GM18520 (cell line): ENCODE results near the gene KLHDC9.

Source experiments
- ATAC-seq: cut with Tn5 transposase; IDR thresholded peaks from one replicate; pipeline ENCODE4 v1.9.1; 2021; ENCODE audit not compliant: unreplicated experiment

Gene KLHDC9

GRCh38 chr1:161076410-161076809 lies 21.8 kb upstream of the KLHDC9 start:
- no peak for ATAC-seq

DNA sequence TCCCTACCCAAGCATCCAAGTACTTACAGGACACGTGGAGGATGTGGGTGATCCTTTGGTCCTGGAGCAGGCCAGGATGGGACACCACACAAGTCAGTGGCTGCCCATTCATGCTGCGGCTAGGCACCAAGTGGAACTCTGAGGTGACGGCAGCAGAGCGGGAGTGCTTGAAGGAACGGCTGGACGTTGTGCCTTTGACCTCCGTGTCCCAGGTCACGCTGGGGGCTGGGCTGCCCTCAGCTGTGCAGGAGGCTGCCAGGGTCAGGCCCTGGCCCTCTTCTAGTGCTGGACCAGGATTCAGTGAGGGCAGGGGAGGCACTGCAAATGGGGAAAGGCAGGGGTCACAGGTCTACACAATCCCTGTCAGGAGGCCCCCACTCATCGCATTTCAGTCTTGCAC lies 20.7 kb upstream of the KLHDC9 start:
- no peak for ATAC-seq

DNA sequence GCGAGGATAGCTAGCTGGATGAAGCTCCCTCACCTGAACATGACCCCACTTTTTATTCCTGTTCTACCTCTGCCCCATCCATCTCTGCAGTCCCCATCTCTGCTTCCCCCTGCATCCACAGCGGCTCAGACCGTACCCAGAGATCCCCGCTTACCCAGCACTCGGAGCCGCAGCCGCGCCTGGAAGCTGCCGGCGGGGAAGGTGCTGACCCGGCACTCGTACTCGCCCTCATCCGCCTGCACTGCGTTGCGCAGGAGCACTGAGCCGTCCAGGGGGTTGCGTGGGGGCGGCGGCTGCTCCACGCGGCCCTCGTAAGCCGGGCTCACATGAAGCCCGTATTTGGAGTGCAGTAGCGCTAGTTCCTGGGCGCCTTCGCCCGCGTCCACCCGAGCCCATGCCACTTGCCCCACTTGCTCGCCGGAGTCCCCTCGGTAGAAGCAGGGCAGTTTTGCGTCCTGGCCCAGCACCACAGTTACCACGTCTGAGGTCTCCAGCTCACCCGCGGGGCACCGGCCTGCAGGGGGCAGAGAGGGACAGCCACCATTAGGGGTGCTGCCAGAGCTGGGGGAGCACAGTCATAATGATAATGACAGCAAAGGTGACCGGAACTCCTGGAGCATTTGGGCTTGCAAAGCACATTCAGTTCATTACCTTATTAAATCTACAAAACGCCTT lies 18.6 kb upstream of the KLHDC9 start:
- ATAC-seq: no peak

- ATAC-seq: no peak
These were observed 17.4 kb upstream of the KLHDC9 start for GRCh38 chr1:161080441-161081405.

DNA sequence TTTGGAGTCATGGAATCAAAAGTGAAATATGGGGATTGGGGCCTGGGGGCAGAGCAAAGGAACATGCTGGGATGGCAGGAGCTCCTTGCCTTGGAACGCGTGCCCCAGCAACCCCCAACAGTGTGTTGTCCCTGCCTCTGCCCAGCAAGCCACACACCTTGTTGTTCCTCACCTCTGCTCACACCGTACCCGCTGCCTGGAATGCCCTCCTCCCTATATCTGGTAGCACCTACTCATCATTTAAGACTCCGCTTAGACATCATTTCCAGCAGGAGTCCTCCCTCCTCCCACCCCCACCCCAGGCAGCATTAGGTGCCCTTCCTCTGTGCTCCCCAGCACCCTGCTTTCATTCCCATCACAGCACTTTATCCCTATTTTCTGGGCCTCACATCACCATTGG lies 16.6 kb upstream of the KLHDC9 start:
- no peak for ATAC-seq

DNA sequence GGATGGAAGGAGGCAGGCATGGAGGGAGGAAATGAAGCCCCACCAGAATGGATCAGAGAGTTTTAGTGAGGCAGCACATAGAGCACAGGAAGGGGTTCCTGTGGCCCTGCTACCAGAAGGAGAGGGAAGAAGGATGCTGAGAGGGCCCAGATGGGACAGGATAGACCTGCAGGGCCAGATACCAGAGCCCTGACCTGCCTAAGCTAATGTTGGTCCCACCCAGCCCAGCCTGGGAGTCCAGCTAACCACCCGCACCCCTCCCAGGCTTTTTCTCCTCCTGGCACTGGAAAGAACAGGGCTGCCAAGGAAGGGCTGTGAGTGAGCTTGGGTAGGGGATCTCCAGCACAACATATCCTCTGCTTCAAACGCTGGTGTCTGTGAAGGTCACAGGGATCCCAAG lies 15.7 kb upstream of the KLHDC9 start:
- no peak for ATAC-seq

DNA sequence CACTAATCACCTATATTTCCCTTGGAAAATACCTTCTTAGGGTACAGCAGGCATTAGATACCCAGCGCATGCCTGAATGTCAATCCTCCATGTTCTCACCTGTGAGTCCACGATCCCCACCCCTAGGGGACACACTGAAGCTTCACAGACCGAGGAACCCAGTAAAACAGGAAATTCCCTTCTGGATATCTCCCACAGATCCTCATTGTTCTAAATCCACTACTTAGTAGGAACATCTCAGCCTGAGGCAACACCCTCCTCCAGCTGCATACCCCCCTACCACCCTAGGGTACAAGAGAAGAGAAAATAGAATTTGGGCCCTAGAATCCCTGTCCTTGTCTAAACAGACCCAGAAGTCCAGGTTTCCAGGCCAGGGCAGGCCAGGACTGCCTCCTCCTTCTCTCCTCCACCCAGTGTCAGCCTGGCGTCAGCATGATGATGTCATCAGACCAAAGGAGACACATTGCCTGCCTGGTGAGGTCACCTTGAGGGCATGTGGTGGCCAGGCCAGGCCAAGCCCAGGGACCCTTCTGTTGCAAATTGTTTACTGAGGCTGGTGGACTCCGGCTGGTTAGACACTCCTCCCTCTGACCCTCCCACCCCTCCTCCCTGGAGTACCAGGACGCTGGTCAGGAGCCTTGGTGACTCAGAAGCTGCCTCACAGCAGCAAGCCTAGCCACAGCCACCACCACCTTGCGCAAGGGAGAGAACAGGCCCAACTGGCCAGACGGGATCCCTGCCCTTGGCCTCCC lies 15.0 kb upstream of the KLHDC9 start:
- ATAC-seq: no peak

DNA sequence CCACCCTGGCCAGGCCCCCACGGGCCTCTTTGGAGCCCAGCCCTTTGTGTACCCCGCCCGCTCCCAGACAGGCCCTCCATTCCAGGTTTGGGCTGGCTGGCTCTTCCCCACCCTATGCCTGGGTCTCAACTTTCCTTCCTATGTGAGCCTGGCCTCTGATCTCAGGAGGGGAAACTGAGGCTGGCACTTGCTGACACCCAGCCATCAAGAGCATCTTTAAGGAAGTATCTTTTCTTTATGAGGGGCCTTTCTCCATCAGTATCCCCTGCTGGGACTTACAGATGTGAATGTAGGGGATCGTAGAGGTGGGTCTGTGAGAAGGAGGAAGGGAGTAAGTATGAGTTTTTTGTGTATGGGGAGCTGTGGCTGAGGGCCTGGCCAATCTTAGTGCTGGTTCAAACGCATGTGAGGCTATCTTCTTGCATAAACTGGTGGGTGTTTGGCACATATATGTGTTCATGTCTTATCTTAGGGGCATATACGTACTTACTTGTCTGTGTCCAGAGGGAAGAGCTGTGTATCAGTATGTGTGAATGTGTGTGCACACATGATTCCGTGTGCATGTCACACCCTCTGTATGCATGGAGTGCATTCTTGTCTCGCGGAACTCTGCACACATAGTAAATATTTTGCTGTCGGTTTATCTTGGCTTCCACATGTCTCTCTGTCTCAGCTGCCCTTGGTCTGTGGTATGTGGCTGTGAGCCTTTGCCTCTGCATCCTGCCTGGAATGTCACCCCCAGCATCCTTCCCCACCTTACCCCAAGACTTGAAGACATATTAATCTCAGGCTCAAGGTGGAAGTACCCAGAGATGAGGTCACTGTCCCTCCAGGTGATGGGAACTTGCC lies 14.2 kb upstream of the KLHDC9 start:
- ATAC-seq: no peak

- ATAC-seq: no peak
These were observed 13.6 kb upstream of the KLHDC9 start for GRCh38 chr1:161084597-161084988.

DNA sequence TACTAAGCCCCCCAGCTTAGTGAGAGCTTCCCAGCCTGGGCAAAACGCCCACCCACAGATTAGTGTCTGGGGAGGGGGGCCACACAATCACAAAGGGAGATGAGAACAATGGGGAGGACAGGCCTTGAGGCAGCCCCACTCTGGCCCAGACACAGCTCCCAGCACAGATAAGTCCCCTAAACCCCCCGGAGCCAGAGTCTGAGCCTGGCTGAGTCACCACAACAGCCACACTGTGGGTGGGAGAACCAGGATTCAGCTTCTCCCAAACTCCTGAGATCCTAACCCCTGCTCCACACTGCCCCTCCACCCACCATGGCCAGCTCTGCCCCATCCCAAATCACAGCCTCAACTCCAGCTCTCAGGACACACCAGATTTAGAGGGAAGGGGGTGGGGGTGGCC lies 13.0 kb upstream of the KLHDC9 start:
- no peak for ATAC-seq

GRCh38 chr1:161086457-161086856 lies 11.7 kb upstream of the KLHDC9 start:
- ATAC-seq: no peak

GRCh38 chr1:161088587-161089110 lies 9.5 kb upstream of the KLHDC9 start:
- ATAC-seq: no peak

- ATAC-seq: no peak
These were observed 8.8 kb upstream of the KLHDC9 start, which contains the start of gene NECTIN4 for GRCh38 chr1:161089251-161089924. NECTIN4 (minus strand) TSS chr1:161089558; CDS start chr1:161089296, 262 bp downstream.

- no peak for ATAC-seq
These were observed 8.2 kb upstream of the KLHDC9 start for GRCh38 chr1:161089938-161090337.

DNA sequence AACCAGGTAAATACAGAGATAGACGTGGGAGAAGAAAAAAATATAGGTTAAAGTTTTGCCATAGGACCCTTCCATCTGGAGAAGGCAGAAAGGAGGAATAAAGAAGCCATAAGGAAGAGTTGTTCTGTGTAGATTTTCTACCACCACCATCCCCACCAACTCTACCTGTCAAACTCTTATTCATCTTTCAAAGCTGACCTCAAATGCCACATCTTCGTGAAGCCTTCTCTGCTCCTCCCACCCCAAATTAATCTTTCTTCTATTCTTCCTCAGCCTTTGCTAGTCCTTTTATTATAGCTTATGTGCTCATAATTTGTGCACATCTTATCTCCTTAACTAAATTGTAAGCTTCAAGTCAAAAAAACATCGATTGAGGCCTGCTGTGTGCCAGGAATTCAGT lies 7.5 kb upstream of the KLHDC9 start:
- no peak for ATAC-seq

DNA sequence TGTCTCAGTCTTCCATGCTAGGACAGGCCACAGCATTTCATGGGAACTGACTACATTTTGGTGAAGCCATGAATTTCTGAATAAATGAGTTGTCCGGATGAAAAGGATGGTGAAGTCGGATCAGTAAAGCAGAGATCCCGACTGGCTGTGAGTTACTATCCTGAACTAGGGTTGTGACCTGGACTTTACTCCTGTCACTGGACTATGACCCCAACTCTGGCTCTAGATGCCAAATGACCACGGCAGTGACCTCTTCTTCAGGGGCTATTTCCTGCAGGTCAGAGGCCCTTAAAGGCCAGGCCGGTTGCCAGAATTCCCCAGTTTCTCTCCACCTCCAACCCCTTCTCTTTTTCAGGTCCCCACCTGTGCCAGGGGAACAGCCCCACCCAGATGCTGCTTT lies 7.1 kb upstream of the KLHDC9 start:
- ATAC-seq: no peak

DNA sequence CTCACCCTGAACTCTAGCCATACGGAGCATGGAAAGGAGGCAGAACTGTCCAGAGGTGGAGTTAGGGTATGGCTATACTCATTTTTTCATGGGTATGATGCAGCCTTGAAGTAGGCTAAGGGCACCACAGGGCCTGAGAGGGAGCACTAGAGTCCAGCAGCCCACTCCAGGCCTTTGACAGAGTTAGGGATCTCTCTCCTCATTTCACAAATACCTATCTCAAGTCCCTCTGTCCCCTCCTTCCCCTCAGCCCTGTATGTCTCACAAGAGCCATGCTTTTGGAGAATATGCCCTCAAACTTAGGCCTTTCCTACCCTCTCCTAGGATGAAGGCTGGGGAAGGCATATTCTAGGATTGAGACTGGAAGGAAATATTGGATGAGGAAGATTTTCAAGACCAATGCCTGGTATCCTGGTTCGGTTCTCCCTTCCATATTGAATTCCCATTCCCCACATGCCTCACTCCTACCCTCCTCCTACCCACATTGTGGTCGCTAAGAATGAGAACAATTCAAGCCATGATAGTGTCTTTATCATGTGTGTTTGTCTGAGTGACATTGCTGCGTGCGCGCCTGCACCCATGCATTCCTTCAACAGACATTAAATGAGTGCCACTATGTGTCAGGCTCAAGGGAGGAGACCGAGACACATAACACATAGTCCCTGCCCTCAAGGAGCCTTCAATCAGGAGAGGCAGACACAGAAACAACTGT lies 6.2 kb upstream of the KLHDC9 start:
- no peak for ATAC-seq

DNA sequence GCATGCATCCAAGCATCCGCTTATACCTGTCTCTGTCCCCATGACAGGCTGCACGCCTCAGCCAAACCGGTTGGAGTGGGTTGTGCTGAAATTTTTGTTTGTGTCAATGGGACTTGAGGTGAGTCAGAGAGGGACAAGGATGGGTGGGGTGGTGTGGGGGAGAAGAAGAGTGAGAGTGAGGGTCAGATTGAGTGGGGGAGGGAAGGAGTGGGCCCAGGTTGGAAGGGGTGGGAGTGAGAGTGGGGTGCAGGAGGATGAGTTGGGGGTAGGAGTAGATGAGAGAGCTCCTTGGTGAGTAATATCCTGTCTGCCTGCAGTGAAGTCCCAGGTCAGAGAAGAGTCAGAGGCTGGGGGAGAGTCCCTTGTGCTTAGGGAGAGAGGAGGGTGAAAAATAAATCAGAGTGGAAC lies 5.5 kb upstream of the KLHDC9 start:
- no peak for ATAC-seq

DNA sequence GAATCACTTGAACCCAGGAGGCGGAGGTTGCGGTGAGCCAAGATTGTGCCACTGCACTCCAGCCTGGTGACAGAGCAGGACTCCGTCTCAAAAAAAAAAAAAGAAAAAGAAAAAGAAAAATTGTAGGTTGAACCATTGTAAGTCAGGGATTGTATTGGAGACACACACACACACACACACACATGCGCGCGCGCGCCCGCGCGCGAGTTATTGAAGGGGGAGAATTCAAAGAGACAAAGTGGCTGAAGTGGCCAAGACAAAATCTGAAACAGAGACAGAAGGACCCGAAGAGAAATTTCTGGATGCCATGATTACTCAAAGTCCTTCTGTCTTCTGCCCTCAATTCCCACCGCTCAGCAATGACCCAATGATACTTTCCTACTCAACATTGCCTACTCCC lies 3.7 kb upstream of the KLHDC9 start:
- no peak for ATAC-seq
